GM12872 (cell line): ENCODE data around the gene PIWIL1.

Experiments used
- CTCF ChIP-seq: IDR thresholded peaks from 3 replicates; pipeline ENCODE4 v1.5.1; 2011; ENCODE audit warnings: low read depth, mild to moderate bottlenecking, low read length, moderate library complexity; ENCODE audit not compliant: insufficient read depth

Gene PIWIL1

DNA sequence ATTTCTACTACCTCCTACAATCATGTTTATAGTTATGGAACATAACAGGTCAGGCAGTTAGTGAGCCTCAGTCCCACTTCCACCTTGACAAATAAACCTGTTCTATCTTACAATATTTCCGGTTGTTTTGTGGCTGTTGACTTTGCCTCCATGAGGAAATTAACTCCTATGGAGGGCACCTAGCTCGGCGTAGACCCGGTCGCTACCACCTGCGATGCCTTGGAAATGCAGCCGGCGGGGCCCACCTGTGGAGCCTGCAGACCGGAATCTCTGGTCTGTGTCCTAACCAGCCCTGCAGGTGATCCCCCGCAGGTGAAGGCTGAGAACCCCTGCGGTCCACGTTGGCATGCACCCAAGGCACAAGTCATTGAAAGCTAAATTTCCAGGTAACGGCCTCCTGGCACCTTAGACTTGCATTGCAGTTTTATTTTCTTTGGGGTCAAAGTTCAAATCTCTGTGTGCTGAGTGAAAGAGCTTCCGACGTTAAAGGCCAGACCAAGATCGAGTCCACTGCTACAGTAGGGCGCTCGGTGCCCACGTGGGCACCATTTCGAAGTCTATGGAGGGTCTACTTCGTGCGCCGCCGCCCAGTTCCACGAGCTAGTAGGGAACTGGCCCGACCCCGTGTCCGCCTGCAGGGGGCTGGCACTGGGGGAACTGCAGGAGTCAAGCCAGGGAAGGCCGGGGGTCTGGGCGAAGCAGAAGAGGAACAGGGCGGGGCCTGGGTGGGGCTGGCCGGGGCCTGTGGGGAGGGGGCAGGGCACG, 782 bp upstream of the PIWIL1 start:
- TF ChIP-seq CTCF = no peak

GRCh38 chr12:130338794-130339601, 1.3 kb downstream of the PIWIL1 start:
- TF ChIP-seq CTCF = no peak

GRCh38 chr12:130339951-130340350, 2.3 kb downstream of the PIWIL1 start:
- TF ChIP-seq CTCF = no peak

DNA sequence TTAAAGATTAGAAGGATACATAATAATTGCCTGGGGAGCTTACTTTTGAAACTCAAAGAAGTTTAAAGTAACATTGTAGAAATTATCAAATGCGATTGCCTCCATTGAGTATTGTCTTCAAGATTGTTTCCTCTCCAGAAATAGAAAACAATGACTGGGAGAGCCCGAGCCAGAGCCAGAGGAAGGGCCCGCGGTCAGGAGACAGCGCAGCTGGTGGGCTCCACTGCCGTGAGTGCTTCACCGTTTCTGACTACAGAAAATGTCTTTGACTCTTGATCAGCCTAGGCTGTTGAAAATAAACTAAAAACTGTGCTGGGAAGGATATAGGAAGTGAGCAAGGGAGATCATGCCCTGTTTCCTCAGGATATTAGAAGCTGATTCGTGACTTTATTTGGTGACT, 4.8 kb downstream of the PIWIL1 start:
- no peak for TF ChIP-seq CTCF

- TF ChIP-seq CTCF = no peak
Observed at GRCh38 chr12:130342842-130343241, 5.2 kb downstream of the PIWIL1 start.

DNA sequence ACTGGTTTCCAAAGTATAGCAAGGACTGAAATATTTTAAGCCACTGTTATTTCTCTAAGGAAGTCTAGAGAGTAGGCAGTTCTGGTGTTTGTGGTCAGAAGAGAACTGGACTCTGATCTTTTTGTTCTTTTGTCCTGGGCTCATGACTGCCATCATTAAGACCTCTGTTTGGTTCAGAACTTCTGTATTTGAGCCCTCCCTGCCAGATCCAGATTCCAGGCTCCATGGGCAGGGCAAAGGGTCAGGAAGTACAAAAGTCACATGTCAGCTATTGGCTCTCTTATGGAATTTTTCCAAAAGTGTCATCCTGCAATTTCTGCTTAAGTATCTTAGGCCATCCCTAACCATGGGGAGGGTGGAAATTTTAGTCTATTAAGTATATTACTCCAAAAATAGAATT, 6.8 kb downstream of the PIWIL1 start:
- TF ChIP-seq CTCF = no peak

DNA sequence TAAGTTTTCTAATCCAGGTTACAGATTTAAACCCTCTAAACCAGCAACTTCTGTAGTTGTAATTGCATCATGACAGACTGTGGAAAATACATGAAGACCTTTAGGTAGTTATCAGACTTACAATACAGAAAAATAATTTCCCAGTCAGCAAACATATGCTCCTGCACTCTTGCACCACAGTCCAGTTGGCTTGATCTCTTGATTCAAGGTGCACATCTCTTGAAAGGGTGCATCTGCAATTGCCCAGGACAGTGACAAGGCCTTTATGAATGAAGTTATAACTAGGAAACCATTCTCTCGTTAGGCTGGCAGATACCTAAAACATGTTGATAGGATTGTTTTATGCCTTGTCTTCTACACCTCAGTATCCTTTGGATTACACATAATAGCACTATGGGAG, 7.6 kb downstream of the PIWIL1 start:
- TF ChIP-seq CTCF = no peak
